Measurements from ENCODE around the gene AP1G1.
A peak's percentile ranks its signal among the peaks of the same experiment; 100 is the strongest.

AP1G1 gene

GRCh38 chr16:71808593-71809459 lies at the start of gene AP1G1:
Gene AP1G1 (minus strand): TSS chr16:71808834. CDS start chr16:71789479, 19,355 bp downstream.
- H3K4me1 Mint-ChIP-seq, result peaks cover 21% of the 10 kb centered on the region
- H3K9me3 Mint-ChIP-seq, result no peaks in the 10 kb centered on the region
- H3K27ac Mint-ChIP-seq, result peak within 1 kb of the TSS; percentile 100
- DNase-seq, result peak; percentile 82
- H3K4me3 Mint-ChIP-seq, result peak within 1 kb of the TSS; percentile 99
- TF ChIP-seq CTCF (IDR thresholded peaks at IDR 0.05), result no peak
- H3K36me3 Mint-ChIP-seq (ENCODE audit: low read depth), result peaks cover 12% of the 10 kb centered on the region
- H3K27me3 Mint-ChIP-seq (ENCODE audit: low read depth, poor library complexity), result no peaks in the 10 kb centered on the region

- Mint-ChIP-seq H3K27me3 (ENCODE audit: low read depth, poor library complexity) (no peaks in the 10 kb centered on the region), H3K9me3 (no peaks in the 10 kb centered on the region), H3K4me3 (no peak overlapping the region), H3K27ac (no peak overlapping the region), H3K36me3 (ENCODE audit: low read depth) (peaks cover 51% of the 10 kb centered on the region), H3K4me1 (no peaks in the 10 kb centered on the region)
- TF ChIP-seq CTCF (IDR thresholded peaks at IDR 0.05), result no peak
- DNase-seq, result no peak
These were observed 47.5 kb upstream of the AP1G1 start for GRCh38 chr16:71855937-71856662.

DNA sequence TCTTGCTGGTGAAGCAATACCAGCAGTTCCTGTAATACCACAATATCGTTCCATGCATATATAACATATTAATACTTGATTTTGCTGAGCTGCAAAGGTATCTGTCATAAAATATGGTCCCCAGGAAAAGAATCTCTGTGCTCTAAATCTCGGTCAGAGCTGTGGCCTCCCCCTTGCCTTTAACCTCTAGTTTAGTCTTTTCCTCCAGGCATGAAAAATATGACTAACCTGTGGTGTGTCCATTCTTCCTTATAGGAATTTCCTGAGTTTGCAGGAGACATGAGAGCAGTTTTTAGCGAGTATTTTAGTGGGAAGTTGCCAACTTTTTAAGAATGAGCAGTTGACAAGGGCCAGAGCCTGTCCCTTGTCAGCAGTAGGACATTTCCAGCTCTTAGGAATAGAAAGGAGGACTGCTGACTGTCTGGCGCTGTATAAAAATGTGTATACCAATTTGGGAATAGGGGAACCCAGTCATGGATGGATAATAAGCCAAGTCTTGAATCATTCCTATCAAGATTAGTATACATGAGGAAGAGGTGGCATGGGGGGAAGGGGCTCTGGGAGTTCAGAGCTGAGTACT lies 45.8 kb upstream of the AP1G1 start:
- Mint-ChIP-seq H3K36me3 (ENCODE audit: low read depth) (peaks cover 54% of the 10 kb centered on the region), H3K4me1 (no peaks in the 10 kb centered on the region), H3K9me3 (no peaks in the 10 kb centered on the region), H3K27me3 (ENCODE audit: low read depth, poor library complexity) (no peaks in the 10 kb centered on the region), H3K4me3 (no peak overlapping the region), H3K27ac (no peak overlapping the region)
- TF ChIP-seq CTCF (IDR thresholded peaks at IDR 0.05), result no peak
- no peak for DNase-seq

DNA sequence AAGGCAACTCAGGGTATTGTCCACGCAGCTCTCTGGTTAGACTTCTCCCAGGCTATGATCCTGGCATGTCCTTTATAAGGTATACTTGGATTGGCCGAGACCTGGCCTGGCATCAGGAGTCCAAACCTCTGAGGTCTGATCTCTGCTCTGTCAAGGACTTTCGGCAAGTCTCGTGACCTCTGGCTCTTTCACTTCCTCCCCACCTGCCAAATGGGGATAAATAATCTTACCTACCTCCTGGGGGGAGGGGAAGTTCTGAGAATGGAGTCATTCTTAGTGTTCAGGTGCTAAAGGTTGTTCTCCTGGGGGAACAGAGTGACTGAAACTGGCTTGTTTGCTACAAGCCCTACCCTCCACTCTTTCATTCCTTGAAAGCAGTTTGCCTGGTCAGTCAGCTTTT lies 44.8 kb upstream of the AP1G1 start:
- H3K36me3 Mint-ChIP-seq (ENCODE audit: low read depth), result peaks cover 51% of the 10 kb centered on the region
- H3K27ac Mint-ChIP-seq, result no peak overlapping the region
- no peaks in the 10 kb centered on the region for H3K27me3 Mint-ChIP-seq (ENCODE audit: low read depth, poor library complexity)
- TF ChIP-seq CTCF (IDR thresholded peaks at IDR 0.05), result no peak
- H3K4me3 Mint-ChIP-seq, result no peak overlapping the region
- no peaks in the 10 kb centered on the region for H3K4me1 Mint-ChIP-seq
- DNase-seq, result no peak
- H3K9me3 Mint-ChIP-seq, result no peaks in the 10 kb centered on the region

DNA sequence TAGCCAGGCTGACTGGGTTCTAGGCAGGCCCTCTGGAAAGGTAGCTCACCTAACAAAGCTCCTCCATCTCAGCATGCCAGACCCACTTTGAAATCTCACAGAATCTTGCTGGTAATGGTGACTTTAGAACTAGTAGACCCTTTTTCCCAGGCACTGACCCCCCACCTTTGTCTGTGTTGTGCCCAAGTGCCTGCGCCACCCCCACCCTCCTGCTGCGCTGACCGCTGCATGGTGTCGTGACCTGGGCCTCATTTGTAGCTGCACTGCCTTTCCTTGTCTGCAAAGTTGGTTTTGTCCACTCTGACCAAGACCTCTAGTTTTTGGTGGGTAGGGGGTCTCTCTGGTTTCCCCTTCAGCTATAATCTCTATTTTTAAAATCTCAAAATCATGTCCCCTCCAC lies 43.9 kb upstream of the AP1G1 start:
- Mint-ChIP-seq H3K4me1 (peaks cover 5% of the 10 kb centered on the region), H3K36me3 (ENCODE audit: low read depth) (peaks cover 49% of the 10 kb centered on the region), H3K27me3 (ENCODE audit: low read depth, poor library complexity) (no peaks in the 10 kb centered on the region), H3K9me3 (no peaks in the 10 kb centered on the region), H3K4me3 (no peak overlapping the region), H3K27ac (peak overlapping the region; percentile 49)
- DNase-seq, result no peak
- no peak for TF ChIP-seq CTCF (IDR thresholded peaks at IDR 0.05)

Measured in nephron progenitor cell (in vitro differentiated cells).